HG03432 (cell line): ENCODE data around the gene ANKRD33B.

ENCODE experiments used
- ATAC-seq: cut with Tn5 transposase; IDR thresholded peaks from one replicate; pipeline ENCODE4 v1.9.1; 2021; ENCODE audit warnings: mild to moderate bottlenecking, moderate library complexity; ENCODE audit not compliant: unreplicated experiment

ANKRD33B gene

GRCh38 chr5:10671041-10672008 is 107.5 kb downstream of the ANKRD33B start:
- no peak for ATAC-seq

- ATAC-seq = no peak
Observed at GRCh38 chr5:10672146-10673016, 108.5 kb downstream of the ANKRD33B start.

- ATAC-seq = no peak
Observed at GRCh38 chr5:10673017-10673389, 109.1 kb downstream of the ANKRD33B start.

- no peak for ATAC-seq
Observed at GRCh38 chr5:10673407-10673806, 109.5 kb downstream of the ANKRD33B start.

- no peak for ATAC-seq
Observed at GRCh38 chr5:10674096-10674495, 110.2 kb downstream of the ANKRD33B start.

- ATAC-seq = no peak
Observed at GRCh38 chr5:10674582-10674981, 110.7 kb downstream of the ANKRD33B start.

- no peak for ATAC-seq
Observed at GRCh38 chr5:10675177-10675700, 111.4 kb downstream of the ANKRD33B start.

- no peak for ATAC-seq
Observed at GRCh38 chr5:10676224-10676623, 112.4 kb downstream of the ANKRD33B start.

GRCh38 chr5:10676946-10677345 is 113.1 kb downstream of the ANKRD33B start:
- ATAC-seq = no peak

- ATAC-seq = no peak
Observed at GRCh38 chr5:10677533-10677932, 113.7 kb downstream of the ANKRD33B start.

- ATAC-seq = no peak
Observed at GRCh38 chr5:10678244-10678643, 114.4 kb downstream of the ANKRD33B start.

GRCh38 chr5:10679336-10679988 is 115.6 kb downstream of the ANKRD33B start:
- no peak for ATAC-seq

GRCh38 chr5:10680876-10681481 is 117.1 kb downstream of the ANKRD33B start:
- no peak for ATAC-seq

- no peak for ATAC-seq
Observed at GRCh38 chr5:10681731-10682679, 118.1 kb downstream of the ANKRD33B start.

- no peak for ATAC-seq
Observed at GRCh38 chr5:10682801-10683525, 119.1 kb downstream of the ANKRD33B start.

- peak; percentile 69 for ATAC-seq
Observed at GRCh38 chr5:10684303-10685086, 120.6 kb downstream of the ANKRD33B start.

- ATAC-seq = peak; percentile 83
Observed at GRCh38 chr5:10685115-10685521, 121.2 kb downstream of the ANKRD33B start.

- ATAC-seq = no peak
Observed at GRCh38 chr5:10686890-10687289, 123.0 kb downstream of the ANKRD33B start.
